ENCODE results near the gene HELZ. TPM values are rescaled to one million over a fixed set of nuclear protein-coding genes. Genes with fewer than 3 reads are reported as not detected.
A peak's percentile ranks its signal among the peaks of the same experiment; 100 is the strongest.

HELZ gene
- total and polyA plus RNA-seq, 4 donors: 14.6 to 71.6 (median 33.9) TPM

GRCh38 chr17:67088639-67089038 lies 156.4 kb downstream of the HELZ start:
- no peaks in the 10 kb centered on the region for H3K4me1 ChIP-seq (ENCODE audit: control insufficient read depth, insufficient read depth, low read length)
- no peaks in the 10 kb centered on the region for H3K27me3 ChIP-seq (ENCODE audit: control insufficient read depth, insufficient read depth, low read length)
- no peak overlapping the region for H3K4me3 ChIP-seq (ENCODE audit: low read depth, low read length)
- WGBS (ENCODE audit: insufficient coverage): no CpG with 5 or more reads among the region's 3 CpGs
- no peaks in the 10 kb centered on the region for H3K9me3 ChIP-seq (ENCODE audit: control insufficient read depth, insufficient read depth, low read length)
- peak in 1 of 6 donors; percentile 61 for DNase-seq (ENCODE audit: low read depth in 4 of 6, low spot score in 6 of 6)
- H3K36me3 ChIP-seq (ENCODE audit: control insufficient read depth, insufficient read depth, low read length): peaks cover 4% of the 10 kb centered on the region
- H3K27ac ChIP-seq (ENCODE audit: low read depth, low read length): no peak overlapping the region

GRCh38 chr17:67085406-67085805 lies 159.6 kb downstream of the HELZ start:
- peaks cover 4% of the 10 kb centered on the region for H3K36me3 ChIP-seq (ENCODE audit: control insufficient read depth, insufficient read depth, low read length)
- WGBS (ENCODE audit: insufficient coverage): no CpG with 5 or more reads among the region's 3 CpGs

GRCh38 chr17:67082107-67082506 lies 162.9 kb downstream of the HELZ start:
- no peaks in the 10 kb centered on the region for H3K4me1 ChIP-seq (ENCODE audit: control insufficient read depth, insufficient read depth, low read length)
- no peak for DNase-seq (ENCODE audit: low read depth in 4 of 6, low spot score in 6 of 6)
- peaks cover 8% of the 10 kb centered on the region for H3K36me3 ChIP-seq (ENCODE audit: control insufficient read depth, insufficient read depth, low read length)
- H3K27me3 ChIP-seq (ENCODE audit: control insufficient read depth, insufficient read depth, low read length): no peaks in the 10 kb centered on the region
- H3K4me3 ChIP-seq (ENCODE audit: low read depth, low read length): no peak overlapping the region
- no peaks in the 10 kb centered on the region for H3K9me3 ChIP-seq (ENCODE audit: control insufficient read depth, insufficient read depth, low read length)
- H3K27ac ChIP-seq (ENCODE audit: low read depth, low read length): no peak overlapping the region
- WGBS (ENCODE audit: insufficient coverage): no CpG with 5 or more reads among the region's 1 CpG

More at GRCh38 chr17:67085406-67085805, 159.6 kb downstream of the HELZ start:
- no peak for DNase-seq (ENCODE audit: low read depth in 4 of 6, low spot score in 6 of 6)
- Histone ChIP-seq H3K27ac (ENCODE audit: low read depth, low read length) (no peak overlapping the region), H3K4me3 (ENCODE audit: low read depth, low read length) (no peak overlapping the region), H3K4me1 (ENCODE audit: control insufficient read depth, insufficient read depth, low read length) (no peaks in the 10 kb centered on the region), H3K27me3 (ENCODE audit: control insufficient read depth, insufficient read depth, low read length) (no peaks in the 10 kb centered on the region), H3K9me3 (ENCODE audit: control insufficient read depth, insufficient read depth, low read length) (no peaks in the 10 kb centered on the region)

GRCh38 chr17:67080804-67081203 lies 164.2 kb downstream of the HELZ start:
- no peaks in the 10 kb centered on the region for H3K9me3 ChIP-seq (ENCODE audit: control insufficient read depth, insufficient read depth, low read length)
- WGBS (ENCODE audit: insufficient coverage): no CpG with 5 or more reads among the region's 2 CpGs
- no peak overlapping the region for H3K4me3 ChIP-seq (ENCODE audit: low read depth, low read length)
- H3K4me1 ChIP-seq (ENCODE audit: control insufficient read depth, insufficient read depth, low read length): no peaks in the 10 kb centered on the region
- no peak for DNase-seq (ENCODE audit: low read depth in 4 of 6, low spot score in 6 of 6)
- no peak overlapping the region for H3K27ac ChIP-seq (ENCODE audit: low read depth, low read length)
- peaks cover 4% of the 10 kb centered on the region for H3K36me3 ChIP-seq (ENCODE audit: control insufficient read depth, insufficient read depth, low read length)
- H3K27me3 ChIP-seq (ENCODE audit: control insufficient read depth, insufficient read depth, low read length): no peaks in the 10 kb centered on the region

- WGBS (ENCODE audit: insufficient coverage): 100% methylated on average over 2 of the region's 2 CpGs
- Histone ChIP-seq H3K9me3 (ENCODE audit: control insufficient read depth, insufficient read depth, low read length) (no peaks in the 10 kb centered on the region), H3K27me3 (ENCODE audit: control insufficient read depth, insufficient read depth, low read length) (no peaks in the 10 kb centered on the region), H3K4me1 (ENCODE audit: control insufficient read depth, insufficient read depth, low read length) (no peaks in the 10 kb centered on the region), H3K36me3 (ENCODE audit: control insufficient read depth, insufficient read depth, low read length) (peaks cover 4% of the 10 kb centered on the region), H3K27ac (ENCODE audit: low read depth, low read length) (no peak overlapping the region), H3K4me3 (ENCODE audit: low read depth, low read length) (no peak overlapping the region)
- DNase-seq (ENCODE audit: low read depth in 4 of 6, low spot score in 6 of 6): no peak
Observed at GRCh38 chr17:67079491-67079890, 165.5 kb downstream of the HELZ start.

GRCh38 chr17:67078292-67078691 lies 166.7 kb downstream of the HELZ start:
- DNase-seq (ENCODE audit: low read depth in 4 of 6, low spot score in 6 of 6): no peak
- H3K4me3 ChIP-seq (ENCODE audit: low read depth, low read length): no peak overlapping the region
- H3K9me3 ChIP-seq (ENCODE audit: control insufficient read depth, insufficient read depth, low read length): no peaks in the 10 kb centered on the region
- H3K36me3 ChIP-seq (ENCODE audit: control insufficient read depth, insufficient read depth, low read length): peaks cover 4% of the 10 kb centered on the region
- H3K27me3 ChIP-seq (ENCODE audit: control insufficient read depth, insufficient read depth, low read length): no peaks in the 10 kb centered on the region
- no peaks in the 10 kb centered on the region for H3K4me1 ChIP-seq (ENCODE audit: control insufficient read depth, insufficient read depth, low read length)
- 97% methylated on average over 7 of the region's 11 CpGs for WGBS (ENCODE audit: insufficient coverage)
- no peak overlapping the region for H3K27ac ChIP-seq (ENCODE audit: low read depth, low read length)

GRCh38 chr17:67076290-67076689 lies 168.7 kb downstream of the HELZ start:
- peak in 1 of 6 donors; percentile 27 for DNase-seq (ENCODE audit: low read depth in 4 of 6, low spot score in 6 of 6)
- WGBS (ENCODE audit: insufficient coverage): 23% methylated on average over 3 of the region's 7 CpGs

GRCh38 chr17:67074781-67075180 lies 170.2 kb downstream of the HELZ start:
- DNase-seq (ENCODE audit: low read depth in 4 of 6, low spot score in 6 of 6): no peak
- H3K36me3 ChIP-seq (ENCODE audit: control insufficient read depth, insufficient read depth, low read length): peaks cover 4% of the 10 kb centered on the region
- no peaks in the 10 kb centered on the region for H3K4me1 ChIP-seq (ENCODE audit: control insufficient read depth, insufficient read depth, low read length)
- no peak overlapping the region for H3K4me3 ChIP-seq (ENCODE audit: low read depth, low read length)
- no peak overlapping the region for H3K27ac ChIP-seq (ENCODE audit: low read depth, low read length)
- no peaks in the 10 kb centered on the region for H3K9me3 ChIP-seq (ENCODE audit: control insufficient read depth, insufficient read depth, low read length)
- WGBS (ENCODE audit: insufficient coverage): no CpG with 5 or more reads among the region's 3 CpGs
- H3K27me3 ChIP-seq (ENCODE audit: control insufficient read depth, insufficient read depth, low read length): no peaks in the 10 kb centered on the region

More at GRCh38 chr17:67076290-67076689, 168.7 kb downstream of the HELZ start:
- no peaks in the 10 kb centered on the region for H3K27me3 ChIP-seq (ENCODE audit: control insufficient read depth, insufficient read depth, low read length)
- H3K9me3 ChIP-seq (ENCODE audit: control insufficient read depth, insufficient read depth, low read length): no peaks in the 10 kb centered on the region
- no peak overlapping the region for H3K4me3 ChIP-seq (ENCODE audit: low read depth, low read length)
- H3K27ac ChIP-seq (ENCODE audit: low read depth, low read length): no peak overlapping the region
- H3K4me1 ChIP-seq (ENCODE audit: control insufficient read depth, insufficient read depth, low read length): no peaks in the 10 kb centered on the region
- H3K36me3 ChIP-seq (ENCODE audit: control insufficient read depth, insufficient read depth, low read length): peaks cover 4% of the 10 kb centered on the region

- Histone ChIP-seq H3K9me3 (ENCODE audit: control insufficient read depth, insufficient read depth, low read length) (no peaks in the 10 kb centered on the region), H3K36me3 (ENCODE audit: control insufficient read depth, insufficient read depth, low read length) (no peaks in the 10 kb centered on the region), H3K4me1 (ENCODE audit: control insufficient read depth, insufficient read depth, low read length) (no peaks in the 10 kb centered on the region), H3K4me3 (ENCODE audit: low read depth, low read length) (no peak overlapping the region), H3K27ac (ENCODE audit: low read depth, low read length) (no peak overlapping the region), H3K27me3 (ENCODE audit: control insufficient read depth, insufficient read depth, low read length) (no peaks in the 10 kb centered on the region)
- no peak for DNase-seq (ENCODE audit: low read depth in 4 of 6, low spot score in 6 of 6)
- 100% methylated on average over 1 of the region's 3 CpGs for WGBS (ENCODE audit: insufficient coverage)
Observed at GRCh38 chr17:67072885-67073284, 172.1 kb downstream of the HELZ start.

- H3K27me3 ChIP-seq (ENCODE audit: control insufficient read depth, insufficient read depth, low read length): no peaks in the 10 kb centered on the region
- H3K36me3 ChIP-seq (ENCODE audit: control insufficient read depth, insufficient read depth, low read length): no peaks in the 10 kb centered on the region
- no peak overlapping the region for H3K27ac ChIP-seq (ENCODE audit: low read depth, low read length)
- no peak overlapping the region for H3K4me3 ChIP-seq (ENCODE audit: low read depth, low read length)
- H3K4me1 ChIP-seq (ENCODE audit: control insufficient read depth, insufficient read depth, low read length): peaks cover 2% of the 10 kb centered on the region
- no peak for DNase-seq (ENCODE audit: low read depth in 4 of 6, low spot score in 6 of 6)
- H3K9me3 ChIP-seq (ENCODE audit: control insufficient read depth, insufficient read depth, low read length): no peaks in the 10 kb centered on the region
Observed at GRCh38 chr17:67071595-67071994, 173.4 kb downstream of the HELZ start.
